HG02938 (cell line): ENCODE data around the gene EPHB1.

Experiments used
- ATAC-seq: cut with Tn5 transposase; IDR thresholded peaks from one replicate; pipeline ENCODE4 v1.9.1; 2021; ENCODE audit warnings: mild to moderate bottlenecking, moderate library complexity; ENCODE audit not compliant: unreplicated experiment

The EPHB1 gene

DNA sequence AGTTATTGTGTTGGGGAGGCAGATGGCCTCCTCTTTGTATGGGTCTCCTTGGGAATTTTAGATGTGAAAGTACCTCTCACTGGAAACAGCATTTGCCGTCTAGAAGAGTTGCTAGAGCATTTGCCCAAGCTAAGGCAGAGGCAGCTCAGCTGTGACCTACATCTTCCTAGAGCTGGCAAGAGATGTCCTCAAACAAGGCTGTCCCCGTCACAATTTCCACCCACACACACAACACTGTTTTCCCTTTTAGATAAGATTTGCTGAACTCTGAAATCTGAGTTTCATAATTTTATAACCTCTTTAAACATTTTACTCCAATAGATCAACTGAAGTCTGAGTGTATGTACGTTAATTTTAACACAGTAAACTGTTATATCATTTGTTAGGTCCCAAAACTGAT lies 352.6 kb downstream of the EPHB1 start:
- no peak for ATAC-seq

DNA sequence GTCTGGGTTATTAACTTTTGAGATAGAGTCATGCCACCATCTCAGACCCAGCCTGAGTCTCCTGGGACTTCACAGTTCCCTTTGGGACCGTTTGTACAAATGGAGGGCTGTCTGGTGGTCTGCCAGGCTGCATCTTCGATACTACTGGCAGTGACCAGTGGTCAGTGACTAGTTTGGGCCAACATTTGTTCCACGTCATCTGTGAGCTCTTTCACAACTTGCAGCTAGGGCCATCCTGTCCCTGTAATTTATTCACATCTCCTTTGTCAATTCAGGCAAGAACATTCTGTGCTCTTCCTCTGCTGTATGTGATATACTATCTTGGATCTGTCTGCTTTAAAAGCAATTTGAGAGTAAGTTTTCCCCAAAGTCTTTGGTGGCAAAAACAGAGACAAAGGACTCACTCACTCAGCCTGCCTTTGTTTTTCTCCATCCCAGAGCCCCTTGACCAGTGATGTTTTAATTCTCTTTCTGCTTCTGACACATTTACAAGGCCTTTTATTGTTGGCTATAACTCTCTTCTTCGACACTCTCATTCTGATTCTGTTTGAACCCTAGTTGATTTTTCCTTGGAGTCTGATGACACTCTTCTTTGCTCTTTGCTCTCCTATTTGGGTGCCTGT lies 353.4 kb downstream of the EPHB1 start:
- no peak for ATAC-seq

DNA sequence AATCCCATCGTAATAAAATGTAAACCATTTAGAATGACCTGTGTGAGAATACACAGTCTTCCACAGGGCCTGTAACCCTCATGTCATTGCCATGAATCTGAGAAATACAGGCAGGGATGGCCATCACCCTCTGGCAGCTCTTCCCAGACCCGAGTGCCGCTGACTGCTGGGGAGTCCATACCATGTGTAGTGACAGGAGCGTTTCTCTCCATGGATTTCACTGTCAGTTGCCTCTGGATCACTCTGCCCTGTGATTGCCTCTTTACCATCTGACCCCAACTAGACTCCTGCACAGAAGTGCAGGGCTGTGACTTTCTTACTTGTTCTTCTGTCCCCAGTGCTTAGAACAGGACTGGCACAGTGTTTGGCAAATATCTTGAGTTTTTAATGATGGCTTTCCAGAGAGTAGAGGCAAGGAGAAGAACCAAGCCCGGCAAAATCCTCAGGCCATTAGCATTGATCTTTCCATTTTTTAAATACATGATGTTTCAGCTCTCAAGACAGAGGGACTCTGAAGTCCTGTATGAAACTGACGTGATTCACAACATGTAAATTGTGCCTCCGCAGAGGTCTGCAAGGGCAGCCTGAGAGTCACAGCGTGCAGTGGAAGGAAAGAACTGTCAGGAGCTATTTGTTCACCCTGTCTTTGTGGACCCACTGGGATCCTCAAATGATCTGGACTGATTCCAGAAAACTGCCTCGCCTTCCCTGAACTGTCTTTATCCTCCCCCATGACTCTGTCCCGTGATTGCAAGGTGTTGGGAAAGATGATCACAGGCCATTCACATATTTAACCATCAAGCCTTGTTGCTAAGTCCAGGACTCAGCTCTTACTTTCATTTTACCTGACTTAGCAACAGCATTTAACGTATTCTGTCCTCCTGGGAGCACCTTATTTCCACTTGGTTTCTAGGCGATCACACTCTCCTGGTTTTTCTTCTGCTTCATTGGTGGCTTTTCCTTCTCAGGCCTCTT lies 354.9 kb downstream of the EPHB1 start:
- no peak for ATAC-seq

DNA sequence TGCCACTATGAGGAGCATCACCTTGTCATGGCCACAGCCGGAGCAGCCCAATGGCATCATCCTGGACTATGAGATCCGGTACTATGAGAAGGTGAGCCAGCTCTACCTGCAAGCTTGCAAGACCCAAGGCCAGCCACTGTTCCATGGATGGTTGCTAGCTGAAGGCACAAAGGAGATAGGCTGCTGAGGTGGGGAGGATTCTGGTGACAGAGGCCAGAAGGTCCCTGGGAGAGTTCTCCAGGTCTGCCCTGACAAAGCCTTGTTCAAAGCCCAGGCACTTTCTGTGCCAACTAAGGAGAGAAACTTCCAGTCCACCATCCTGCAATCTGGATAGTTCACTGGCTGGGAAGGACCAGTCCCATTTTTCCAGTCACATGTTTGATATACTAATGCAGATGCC lies 359.1 kb downstream of the EPHB1 start:
- no peak for ATAC-seq

DNA sequence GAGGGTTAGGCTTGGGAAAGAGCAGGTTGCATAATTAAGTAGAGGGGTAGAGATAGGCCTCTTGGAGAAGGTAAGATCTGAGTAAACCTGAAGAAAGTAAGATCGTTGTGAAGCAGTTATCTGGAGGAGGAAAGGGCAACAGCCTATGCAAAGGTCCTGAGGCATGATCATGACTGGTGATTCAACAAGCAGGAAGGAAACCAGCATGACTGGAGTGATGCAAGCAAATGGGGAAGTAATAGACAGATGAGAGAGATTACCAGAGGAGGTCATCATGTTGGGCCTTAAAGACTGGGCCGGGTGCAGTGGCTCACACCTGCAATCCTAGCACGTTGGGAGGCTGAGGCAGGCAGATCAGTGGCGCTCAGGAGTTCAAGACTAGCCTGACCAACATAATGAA lies 360.2 kb downstream of the EPHB1 start:
- no peak for ATAC-seq

DNA sequence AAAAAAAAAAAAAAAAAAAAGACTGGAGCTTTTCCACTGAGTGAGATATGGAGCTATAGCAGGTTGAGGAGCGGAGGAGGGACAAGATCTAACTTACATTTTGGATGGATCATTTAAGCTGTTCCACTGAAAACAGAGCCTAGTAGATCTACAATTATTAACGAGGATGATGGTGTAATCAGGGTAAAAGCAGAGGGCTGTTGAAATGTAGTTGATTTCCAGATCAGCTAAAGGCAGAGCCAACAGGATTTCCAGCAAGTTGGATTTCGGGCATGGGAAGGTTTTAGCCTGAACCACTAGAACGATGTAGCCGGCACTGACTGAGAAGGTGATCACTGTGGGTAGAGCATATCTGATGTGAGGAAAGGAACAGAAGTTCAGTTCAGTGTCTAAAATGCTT lies 360.7 kb downstream of the EPHB1 start:
- ATAC-seq: no peak

DNA sequence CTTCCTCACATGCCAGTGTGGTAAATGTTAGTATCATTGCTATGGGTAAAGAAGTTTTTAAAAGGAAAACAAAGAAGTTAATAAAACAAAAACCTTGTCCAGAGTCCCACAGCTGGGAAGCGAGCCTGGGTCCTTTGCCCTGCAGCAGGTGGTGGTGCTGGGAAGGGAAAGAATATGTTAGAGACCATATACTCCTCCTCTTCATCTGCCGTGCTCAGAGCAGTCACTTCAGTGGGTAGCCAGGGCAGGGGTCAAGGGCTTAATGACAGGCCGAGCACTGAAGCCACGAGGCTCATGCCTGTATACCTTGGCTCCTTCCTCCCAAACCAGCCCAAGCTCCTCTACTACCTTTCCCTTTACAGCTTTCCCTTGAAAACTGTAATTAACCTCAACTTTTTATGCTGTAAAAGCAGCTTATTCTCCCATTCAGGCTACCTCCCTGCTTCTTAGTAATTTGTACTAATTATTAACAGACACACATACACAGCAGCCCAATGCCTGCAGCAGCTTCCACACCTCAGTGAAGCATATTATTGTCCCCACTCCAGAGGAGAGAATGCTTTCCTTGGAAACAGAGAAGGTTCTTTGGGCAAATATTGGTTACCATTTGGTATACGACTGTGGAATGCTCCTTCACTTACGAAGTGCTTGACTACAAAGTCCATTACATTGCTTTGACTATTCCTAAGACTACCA lies 362.1 kb downstream of the EPHB1 start:
- ATAC-seq: no peak

DNA sequence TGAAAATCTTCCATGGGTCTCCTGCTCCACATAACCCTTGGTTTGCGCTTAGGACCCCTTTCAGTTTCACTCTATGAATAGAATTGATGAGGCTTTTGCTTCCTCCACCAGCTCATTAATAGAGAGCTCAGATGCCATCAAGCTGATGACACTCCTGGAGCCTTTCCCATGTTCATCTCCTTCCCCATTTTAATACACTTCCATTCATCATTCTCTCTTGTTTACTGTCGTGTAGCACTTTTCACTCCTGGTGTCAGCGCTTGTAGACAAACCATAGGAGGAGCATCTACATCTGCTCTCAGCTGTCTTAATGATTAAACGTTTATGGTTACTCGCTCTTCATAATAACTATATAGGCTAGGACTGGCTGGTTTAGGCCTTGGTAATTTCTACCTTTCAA lies 363.5 kb downstream of the EPHB1 start:
- no peak for ATAC-seq

DNA sequence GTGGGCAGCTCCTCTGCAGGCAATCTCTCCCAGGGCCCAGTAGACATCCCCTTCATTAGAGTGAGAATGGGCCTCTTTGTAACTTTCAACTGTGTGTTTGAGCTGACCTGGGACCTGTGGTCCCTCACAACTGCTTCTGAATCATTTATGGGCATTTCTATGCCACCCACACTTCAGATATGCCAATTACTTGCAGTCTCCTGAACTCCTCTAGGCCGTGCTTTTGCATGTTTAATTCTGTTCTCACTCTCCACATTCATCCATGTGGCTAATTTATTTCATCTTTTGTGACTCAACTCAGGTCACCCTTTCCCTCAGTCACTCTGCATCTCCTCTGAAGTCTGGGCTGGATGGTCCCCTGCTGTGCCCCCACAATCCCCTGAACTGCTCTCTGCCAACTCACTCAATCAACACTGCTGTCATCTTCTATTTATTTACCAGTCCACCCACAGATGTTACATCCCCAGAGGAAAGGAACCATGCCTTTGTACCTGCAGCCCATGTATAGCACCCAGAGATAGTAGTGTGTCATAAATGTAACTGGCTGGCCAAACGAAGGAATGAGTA lies 364.7 kb downstream of the EPHB1 start:
- no peak for ATAC-seq

DNA sequence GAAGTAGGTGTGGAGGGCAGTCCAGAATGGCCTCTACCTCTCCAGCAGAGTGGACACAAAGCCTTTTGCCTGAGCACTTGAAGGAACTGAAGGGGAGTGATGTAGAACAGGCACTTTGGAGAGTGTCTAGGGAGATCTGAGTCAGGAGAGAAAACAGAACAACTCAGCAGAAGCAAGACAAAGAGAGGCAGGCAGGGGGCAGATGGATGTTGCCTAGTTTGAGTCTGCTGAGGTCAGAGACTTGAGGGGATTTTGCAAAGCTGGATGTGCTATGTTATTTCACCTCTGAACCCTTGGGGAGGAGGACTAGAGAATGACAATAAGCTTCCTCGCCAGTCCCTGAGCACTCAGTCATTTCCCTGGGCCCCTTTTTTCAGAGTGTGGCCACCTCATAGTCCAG lies 366.4 kb downstream of the EPHB1 start:
- no peak for ATAC-seq

DNA sequence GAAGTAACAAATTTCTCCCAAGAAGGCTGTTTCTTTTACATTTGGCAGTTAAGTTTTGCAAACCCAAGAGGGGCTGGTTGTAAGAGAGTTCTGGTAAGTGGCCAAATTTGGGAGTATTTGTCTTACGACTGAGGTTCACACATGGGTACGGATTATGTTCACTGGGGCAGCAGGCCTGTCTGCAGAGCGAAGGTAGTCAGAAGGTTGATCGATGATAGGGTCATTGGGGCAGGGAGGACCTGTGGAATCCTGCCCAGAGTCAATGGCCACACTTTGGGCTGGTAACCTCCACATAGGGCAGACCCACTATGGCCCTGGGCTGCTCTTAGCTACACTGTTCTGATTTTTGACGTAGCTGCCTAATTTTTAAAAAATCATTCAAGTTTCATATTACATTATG lies 368.6 kb downstream of the EPHB1 start:
- ATAC-seq: no peak

DNA sequence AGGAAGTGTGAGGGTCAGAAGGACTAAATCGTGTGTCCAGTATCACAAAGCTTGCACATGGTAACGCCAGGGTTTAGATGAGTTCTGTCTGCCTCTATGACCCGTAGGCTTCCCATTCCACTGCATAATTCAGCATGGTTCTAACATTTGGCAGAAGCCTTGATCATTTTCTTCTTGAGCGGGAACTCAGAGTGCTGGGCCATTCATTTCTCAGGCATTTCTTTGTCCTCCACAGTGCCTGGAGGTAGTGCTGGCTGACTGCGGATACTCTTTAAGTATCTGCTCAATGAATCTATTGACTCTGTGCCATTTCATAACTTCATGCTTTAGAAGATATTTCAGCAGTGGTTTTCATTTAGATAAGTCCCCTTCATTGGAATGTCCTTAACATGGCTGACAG lies 370.2 kb downstream of the EPHB1 start:
- ATAC-seq: no peak

DNA sequence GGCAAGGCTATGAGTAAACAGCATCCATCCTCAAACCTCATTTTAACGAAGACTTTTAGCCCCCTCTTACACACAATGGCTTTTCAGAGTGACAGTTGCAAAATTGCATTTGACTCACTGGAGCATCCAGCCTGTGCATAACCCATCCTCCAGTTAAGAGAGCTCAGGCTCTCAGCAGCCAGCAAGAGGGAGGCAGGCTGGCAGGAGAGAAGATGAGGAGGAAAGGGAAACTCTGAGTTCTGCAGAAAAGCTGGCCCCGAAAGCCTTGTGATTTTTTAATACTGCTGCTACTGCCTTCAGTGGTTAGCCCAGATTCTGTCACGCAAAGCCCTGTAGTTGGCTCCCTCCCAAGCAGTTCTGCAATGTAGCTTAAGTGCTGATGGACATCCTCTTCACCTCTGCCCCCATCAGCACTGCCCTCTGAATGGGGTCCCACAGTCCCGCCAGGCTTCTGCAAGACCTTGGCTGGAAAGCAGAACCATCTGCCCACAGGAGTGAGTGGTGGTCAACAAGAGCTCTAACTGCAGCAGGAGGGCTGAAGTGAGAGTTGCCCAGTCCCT lies 371.3 kb downstream of the EPHB1 start:
- ATAC-seq: no peak

DNA sequence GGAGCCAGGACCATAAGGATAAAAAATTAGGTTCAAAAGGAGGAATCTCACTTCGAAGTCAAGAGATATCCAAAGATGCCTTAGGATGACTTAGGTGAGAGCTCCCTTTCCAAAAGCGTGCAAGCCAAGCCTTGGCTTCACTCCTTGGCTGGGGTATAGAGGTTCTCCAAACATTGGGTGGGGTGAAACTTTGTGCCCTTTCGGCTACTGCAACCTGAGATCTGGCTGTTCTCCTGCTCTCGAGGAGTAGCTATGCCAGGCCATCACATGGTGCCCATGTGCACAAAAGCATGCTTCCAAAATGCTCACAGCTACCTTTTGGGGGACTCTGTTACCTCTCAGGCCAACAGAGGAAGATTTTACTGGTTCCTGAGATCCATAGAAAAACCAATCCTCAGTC lies 373.8 kb downstream of the EPHB1 start:
- ATAC-seq: no peak

DNA sequence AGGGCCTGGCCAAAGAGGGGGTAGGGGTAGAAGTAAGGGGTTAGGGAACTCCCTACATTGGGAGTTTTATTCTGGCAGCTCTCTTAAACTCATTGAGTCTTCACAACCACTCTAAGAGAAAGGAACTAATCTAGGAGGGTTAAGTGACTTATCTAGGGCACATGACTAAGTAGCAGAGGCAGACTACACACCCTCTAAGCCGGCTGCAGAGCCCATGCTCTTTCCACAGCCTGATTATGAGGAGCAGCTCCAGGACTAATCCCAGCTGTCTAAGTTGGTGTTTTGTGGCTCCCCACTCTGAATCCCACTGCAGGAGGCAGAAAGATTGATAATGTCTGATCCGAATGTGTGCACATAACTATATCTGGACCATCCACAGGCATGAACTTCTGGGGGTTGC lies 374.6 kb downstream of the EPHB1 start:
- ATAC-seq: no peak

DNA sequence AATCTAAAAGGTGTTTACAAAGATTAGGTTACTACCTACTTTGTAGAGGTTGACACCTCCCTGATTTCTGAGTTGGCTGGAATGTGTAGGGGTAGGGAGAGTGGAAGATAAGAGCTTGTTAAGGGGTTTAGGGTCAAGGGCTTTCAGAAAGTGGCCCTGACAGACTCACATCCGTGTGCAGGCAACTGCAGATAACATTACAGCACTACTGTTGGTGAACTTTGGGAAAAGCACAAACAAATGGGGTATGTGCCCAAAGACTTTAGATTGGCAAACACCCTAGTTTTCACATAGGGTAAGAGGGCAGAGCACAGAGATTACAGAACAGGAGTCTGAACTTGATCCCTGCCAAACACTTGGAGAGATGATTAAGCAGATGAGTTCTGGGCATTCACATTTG lies 375.7 kb downstream of the EPHB1 start:
- ATAC-seq: no peak

DNA sequence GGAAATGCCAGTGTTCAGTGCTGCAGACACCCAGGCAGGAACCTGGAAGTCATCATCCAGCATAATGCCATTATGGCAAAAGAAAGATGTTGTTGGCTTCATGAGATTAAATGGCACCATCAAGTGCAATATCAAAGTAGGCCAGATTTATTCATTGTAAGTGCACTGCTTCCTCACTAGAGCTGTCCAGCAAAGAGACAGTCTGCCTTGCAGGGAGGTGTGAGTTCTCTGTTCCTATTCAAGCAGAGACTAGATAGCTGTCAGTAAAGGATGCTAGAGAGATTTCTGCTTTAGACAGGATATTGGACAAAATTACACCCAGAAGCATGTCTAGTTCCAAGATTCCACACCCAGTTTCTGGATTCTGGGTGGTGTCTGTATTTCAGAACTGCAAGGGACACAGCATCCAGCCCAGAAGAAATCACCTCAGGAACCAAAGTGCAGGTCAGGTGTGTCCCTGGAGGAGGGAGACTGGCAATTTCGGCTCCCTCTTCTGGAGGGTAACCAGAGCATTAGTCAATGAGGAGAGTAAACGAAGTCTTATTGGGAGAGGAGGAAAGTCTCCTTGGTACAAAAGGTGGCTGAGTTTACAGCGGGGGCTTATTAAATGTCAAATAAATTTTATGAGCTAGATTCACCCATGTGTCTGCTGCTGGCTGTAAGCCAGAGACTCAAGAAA lies 377.3 kb downstream of the EPHB1 start:
- no peak for ATAC-seq

DNA sequence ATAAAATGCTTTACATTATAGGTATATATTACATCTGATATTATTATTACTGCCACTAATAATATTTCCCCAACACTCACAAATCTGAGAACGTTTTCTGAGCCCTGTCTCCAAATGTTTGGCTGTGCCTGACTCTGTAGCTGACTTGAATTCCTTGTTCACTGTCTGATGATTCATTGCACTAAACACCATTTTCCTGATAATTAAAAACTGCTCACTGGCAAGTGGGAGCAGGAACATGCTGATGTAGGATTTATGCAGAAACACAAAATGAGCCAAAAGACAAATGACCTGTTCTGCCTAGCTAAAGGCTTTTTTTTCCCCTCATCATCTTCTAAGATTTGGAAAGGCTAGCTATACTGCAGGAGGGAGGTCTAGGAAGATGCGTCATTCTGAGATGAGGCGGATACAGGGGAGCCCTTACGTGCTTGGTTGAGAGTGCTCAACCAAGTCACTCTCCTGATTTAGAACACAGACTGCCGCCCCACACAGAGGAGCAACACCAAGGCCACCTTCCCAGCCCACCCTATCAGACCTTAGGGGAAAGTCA lies 380.7 kb downstream of the EPHB1 start:
- no peak for ATAC-seq

DNA sequence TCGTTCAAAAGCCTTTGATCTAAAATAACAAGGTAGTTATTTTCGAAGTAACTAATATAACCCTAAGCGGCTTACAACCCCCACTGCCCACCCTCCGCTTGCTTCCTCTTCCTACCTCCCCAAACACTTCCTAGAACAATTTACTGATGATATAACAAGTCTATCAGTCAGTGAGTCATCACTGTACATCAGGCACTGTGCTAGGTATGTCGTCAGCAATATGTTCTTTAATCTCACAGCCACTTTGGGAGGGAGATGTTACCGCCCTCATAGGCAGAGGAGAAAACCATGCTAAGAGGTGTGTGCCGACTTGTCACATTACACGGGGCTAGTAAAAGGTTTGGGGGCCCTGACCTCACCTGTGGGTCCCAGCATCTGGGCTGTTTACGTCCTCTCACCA lies 381.8 kb downstream of the EPHB1 start:
- no peak for ATAC-seq

DNA sequence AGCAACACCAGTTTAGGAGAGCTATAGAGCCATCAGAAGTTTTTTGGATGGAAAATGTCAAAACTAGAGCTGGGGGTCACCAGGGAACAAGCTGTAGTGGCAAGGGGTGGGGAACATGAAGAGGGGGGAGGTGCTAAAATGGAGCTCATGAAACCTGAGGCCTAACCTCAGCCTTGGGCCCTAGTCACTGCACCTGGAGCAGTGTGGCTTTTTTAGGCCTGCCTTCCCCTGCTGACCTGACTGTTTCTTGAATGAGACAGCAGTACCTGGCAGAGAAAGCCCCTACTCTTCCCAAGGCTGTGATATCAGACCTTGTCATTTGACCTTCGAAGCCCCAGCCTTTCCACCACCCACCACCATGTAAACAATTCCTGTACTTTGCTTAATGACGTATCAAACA lies 383.5 kb downstream of the EPHB1 start:
- ATAC-seq: no peak
